Thymus (tissue), 11 donors: Measurements from ENCODE around the gene SET. TPM values are rescaled to one million over a fixed set of nuclear protein-coding genes. Genes with fewer than 3 reads are reported as not detected.

Experiments
- DNase-seq, 9 donors: peaks; one replicate each; pipeline ENCODE4 v3.0.0-alpha.2; 2013; ENCODE audit warnings: low spot score in 9 of 9, low read depth in 6 of 9, missing footprints in 1 of 9
- H3K27ac ChIP-seq, 2 donors: one replicate each; pipeline ENCODE4 v1.5.1; 2013; ENCODE audit warnings: control low read depth in 1 of 2, low read depth in 1 of 2, low read length in 1 of 2, mild to moderate bottlenecking in 1 of 2, moderate library complexity in 1 of 2
- H3K27me3 ChIP-seq, 2 donors: one replicate each; pipeline ENCODE4 v1.5.1; 2013; ENCODE audit warnings: low read length in 1 of 2; ENCODE audit not compliant: control insufficient read depth in 2 of 2, insufficient read depth in 1 of 2
- H3K36me3 ChIP-seq, 2 donors: one replicate each; pipeline ENCODE4 v1.5.1; 2013; ENCODE audit warnings: low read length in 1 of 2, mild to moderate bottlenecking in 1 of 2, moderate library complexity in 1 of 2; ENCODE audit not compliant: control insufficient read depth in 2 of 2, insufficient read depth in 2 of 2
- H3K4me1 ChIP-seq, 2 donors: one replicate each; pipeline ENCODE4 v1.5.1; 2013; ENCODE audit warnings: low read length in 2 of 2; ENCODE audit not compliant: control insufficient read depth in 2 of 2, insufficient read depth in 2 of 2
- H3K4me3 ChIP-seq, 2 donors: one replicate each; pipeline ENCODE4 v1.5.1; 2013; ENCODE audit warnings: low read length in 2 of 2, control low read depth in 1 of 2, mild to moderate bottlenecking in 1 of 2
- H3K9me3 ChIP-seq, 2 donors: one replicate each; pipeline ENCODE4 v1.5.1; 2013; ENCODE audit warnings: low read length in 1 of 2, mild to moderate bottlenecking in 1 of 2; ENCODE audit not compliant: control insufficient read depth in 2 of 2, insufficient read depth in 1 of 2
- WGBS: extraction: QIAGEN DNeasy Blood & Tissue Kit; methylation state at CpG from one replicate; pipeline ENCODE4 v1.1.7; 2013; 5-methylcytosine and 5-hydroxymethylcytosine counted together
- polyA plus RNA-seq: library from polyadenylated mRNA; stranded (reverse); fragments of 200-250 nt; gene quantifications from one replicate; pipeline ENCODE4 v1.2.3, GENCODE V29; 2013
- total RNA-seq: library from RNA; stranded (reverse); fragments of 120-200 nt; gene quantifications from one replicate; pipeline ENCODE4 v1.2.4, GENCODE V29; 2013
- donor health status: healthy.

The SET gene
- total and polyA plus RNA-seq, 2 donors, result 177 to 654 TPM

- H3K4me1 ChIP-seq, result peaks cover 3 to 12% of the 10 kb centered on the region in 2 donors
- no peak for DNase-seq
- WGBS, result 96% methylated on average over 5 of the region's 5 CpGs
These were observed 15.3 kb downstream of the SET start for GRCh38 chr9:128704356-128704670.

GRCh38 chr9:128705051-128705965 is 16.3 kb downstream of the SET start:
- H3K9me3 ChIP-seq, result peaks cover 0 to 4% of the 10 kb centered on the region in 2 donors
- H3K27ac ChIP-seq, result no peak overlapping the region
- no peak overlapping the region for H3K4me3 ChIP-seq
- H3K36me3 ChIP-seq, result peaks cover 0 to 8% of the 10 kb centered on the region in 2 donors
- H3K27me3 ChIP-seq, result peaks cover 0 to 3% of the 10 kb centered on the region in 2 donors
- H3K4me1 ChIP-seq, result peaks cover 3 to 12% of the 10 kb centered on the region in 2 donors
- no peak for DNase-seq
- 97% methylated on average over 36 of the region's 36 CpGs for WGBS

More at GRCh38 chr9:128704356-128704670, 15.3 kb downstream of the SET start:
- H3K36me3 ChIP-seq, result peaks cover 0 to 8% of the 10 kb centered on the region in 2 donors
- H3K27ac ChIP-seq, result no peak overlapping the region
- peaks cover 0 to 4% of the 10 kb centered on the region in 2 donors for H3K9me3 ChIP-seq
- no peak overlapping the region for H3K4me3 ChIP-seq
- peaks cover 0 to 3% of the 10 kb centered on the region in 2 donors for H3K27me3 ChIP-seq

- no peak for DNase-seq
- Histone ChIP-seq H3K27me3 (peaks cover 0 to 3% of the 10 kb centered on the region in 2 donors), H3K4me1 (peaks cover 3 to 12% of the 10 kb centered on the region in 2 donors), H3K27ac (no peak overlapping the region), H3K9me3 (peaks cover 0 to 4% of the 10 kb centered on the region in 2 donors), H3K4me3 (no peak overlapping the region), H3K36me3 (peaks cover 0 to 8% of the 10 kb centered on the region in 2 donors)
- 100% methylated on average over 1 of the region's 1 CpG for WGBS
These were observed 17.0 kb downstream of the SET start for GRCh38 chr9:128706045-128706444.

GRCh38 chr9:128706671-128707381 is 17.8 kb downstream of the SET start:
- peaks cover 0 to 4% of the 10 kb centered on the region in 2 donors for H3K9me3 ChIP-seq
- peaks cover 0 to 3% of the 10 kb centered on the region in 2 donors for H3K27me3 ChIP-seq
- 96% methylated on average over 23 of the region's 23 CpGs for WGBS
- H3K4me3 ChIP-seq, result no peak overlapping the region
- no peak overlapping the region for H3K27ac ChIP-seq
- no peak for DNase-seq
- peaks cover 0 to 8% of the 10 kb centered on the region in 2 donors for H3K36me3 ChIP-seq
- H3K4me1 ChIP-seq, result peaks cover 3 to 12% of the 10 kb centered on the region in 2 donors

- no peak overlapping the region for H3K27ac ChIP-seq
- WGBS, result 99% methylated on average over 8 of the region's 8 CpGs
- peaks cover 0 to 4% of the 10 kb centered on the region in 2 donors for H3K9me3 ChIP-seq
- no peak for DNase-seq
- H3K4me1 ChIP-seq, result peaks cover 3 to 8% of the 10 kb centered on the region in 2 donors
- H3K4me3 ChIP-seq, result no peak overlapping the region
- H3K36me3 ChIP-seq, result peaks cover 0 to 8% of the 10 kb centered on the region in 2 donors
- peaks cover 0 to 3% of the 10 kb centered on the region in 2 donors for H3K27me3 ChIP-seq
These were observed 18.4 kb downstream of the SET start for GRCh38 chr9:128707446-128707845.

GRCh38 chr9:128712451-128713410 is 23.7 kb downstream of the SET start:
- Histone ChIP-seq H3K4me3 (no peak overlapping the region), H3K9me3 (no peaks in the 10 kb centered on the region), H3K27ac (no peak overlapping the region), H3K27me3 (no peaks in the 10 kb centered on the region), H3K4me1 (no peaks in the 10 kb centered on the region), H3K36me3 (peaks cover 6 to 24% of the 10 kb centered on the region in 2 donors)
- WGBS, result 98% methylated on average over 26 of the region's 26 CpGs
- no peak for DNase-seq

- no peak for DNase-seq
- Histone ChIP-seq H3K27me3 (no peaks in the 10 kb centered on the region), H3K4me1 (no peaks in the 10 kb centered on the region), H3K4me3 (no peak overlapping the region), H3K36me3 (peaks cover 6 to 24% of the 10 kb centered on the region in 2 donors), H3K27ac (no peak overlapping the region), H3K9me3 (no peaks in the 10 kb centered on the region)
- WGBS, result 98% methylated on average over 13 of the region's 13 CpGs
These were observed 24.4 kb downstream of the SET start for GRCh38 chr9:128713411-128713780.

- no peaks in the 10 kb centered on the region for H3K4me1 ChIP-seq
- no peak for DNase-seq
- H3K27me3 ChIP-seq, result no peaks in the 10 kb centered on the region
- no peak overlapping the region for H3K27ac ChIP-seq
- 98% methylated on average over 19 of the region's 19 CpGs for WGBS
- no peaks in the 10 kb centered on the region for H3K9me3 ChIP-seq
- peaks cover 6 to 24% of the 10 kb centered on the region in 2 donors for H3K36me3 ChIP-seq
- no peak overlapping the region for H3K4me3 ChIP-seq
These were observed 25.0 kb downstream of the SET start for GRCh38 chr9:128713941-128714573.
